Measurements from ENCODE around the gene AVPR2. TPM values are rescaled to one million over a fixed set of nuclear protein-coding genes. Genes with fewer than 3 reads are reported as not detected.

AVPR2 gene
- 1.3 TPM for polyA plus RNA-seq (2012; ENCODE audit: insufficient read depth, insufficient read length)

GRCh38 chrX:153903991-153904957, at the start of gene AVPR2:
AVPR2 (plus strand) TSS chrX:153904673; CDS start chrX:153905146, 473 bp downstream.
- DNase-seq (ENCODE audit: low read depth, low spot score) = no peak
- H3K4me3 ChIP-seq (ENCODE audit: low read length) = no peak within 1 kb of the TSS

- no peak overlapping the region for H3K4me3 ChIP-seq (ENCODE audit: low read length)
- no peak for DNase-seq (ENCODE audit: low read depth, low spot score)
Measured at GRCh38 chrX:153854702-153855101, 49.8 kb upstream of the AVPR2 start.

GRCh38 chrX:153857348-153857903, 47.0 kb upstream of the AVPR2 start:
- peak; percentile 10 for DNase-seq (ENCODE audit: low read depth, low spot score)
- no peak overlapping the region for H3K4me3 ChIP-seq (ENCODE audit: low read length)

- no peak for DNase-seq (ENCODE audit: low read depth, low spot score)
- H3K4me3 ChIP-seq (ENCODE audit: low read length) = no peak overlapping the region
Measured at GRCh38 chrX:153861151-153861550, 43.3 kb upstream of the AVPR2 start.

GRCh38 chrX:153861733-153862310, 42.7 kb upstream of the AVPR2 start:
- no peak overlapping the region for H3K4me3 ChIP-seq (ENCODE audit: low read length)
- DNase-seq (ENCODE audit: low read depth, low spot score) = no peak

GRCh38 chrX:153862369-153863250, 41.9 kb upstream of the AVPR2 start:
- DNase-seq (ENCODE audit: low read depth, low spot score) = no peak
- H3K4me3 ChIP-seq (ENCODE audit: low read length) = no peak overlapping the region

- no peak for DNase-seq (ENCODE audit: low read depth, low spot score)
- no peak overlapping the region for H3K4me3 ChIP-seq (ENCODE audit: low read length)
Measured at GRCh38 chrX:153863251-153863991, 41.1 kb upstream of the AVPR2 start.

- H3K4me3 ChIP-seq (ENCODE audit: low read length) = no peak overlapping the region
- no peak for DNase-seq (ENCODE audit: low read depth, low spot score)
Measured at GRCh38 chrX:153864101-153864500, 40.4 kb upstream of the AVPR2 start.

- no peak overlapping the region for H3K4me3 ChIP-seq (ENCODE audit: low read length)
- no peak for DNase-seq (ENCODE audit: low read depth, low spot score)
Measured at GRCh38 chrX:153864561-153865320, 39.7 kb upstream of the AVPR2 start.

- H3K4me3 ChIP-seq (ENCODE audit: low read length) = no peak overlapping the region
- DNase-seq (ENCODE audit: low read depth, low spot score) = no peak
Measured at GRCh38 chrX:153865321-153865580, 39.2 kb upstream of the AVPR2 start.

- H3K4me3 ChIP-seq (ENCODE audit: low read length) = no peak overlapping the region
- DNase-seq (ENCODE audit: low read depth, low spot score) = no peak
Measured at GRCh38 chrX:153865685-153866084, 38.8 kb upstream of the AVPR2 start.

- no peak for DNase-seq (ENCODE audit: low read depth, low spot score)
- no peak overlapping the region for H3K4me3 ChIP-seq (ENCODE audit: low read length)
Measured at GRCh38 chrX:153866302-153867019, 38.0 kb upstream of the AVPR2 start.

GRCh38 chrX:153867139-153867538, 37.3 kb upstream of the AVPR2 start:
- no peak for DNase-seq (ENCODE audit: low read depth, low spot score)
- no peak overlapping the region for H3K4me3 ChIP-seq (ENCODE audit: low read length)

- no peak for DNase-seq (ENCODE audit: low read depth, low spot score)
- H3K4me3 ChIP-seq (ENCODE audit: low read length) = no peak overlapping the region
Measured at GRCh38 chrX:153867671-153868070, 36.8 kb upstream of the AVPR2 start.

- no peak overlapping the region for H3K4me3 ChIP-seq (ENCODE audit: low read length)
- no peak for DNase-seq (ENCODE audit: low read depth, low spot score)
Measured at GRCh38 chrX:153868576-153869472, 35.6 kb upstream of the AVPR2 start.

GRCh38 chrX:153869473-153870287, 34.8 kb upstream of the AVPR2 start:
- no peak for DNase-seq (ENCODE audit: low read depth, low spot score)
- H3K4me3 ChIP-seq (ENCODE audit: low read length) = no peak overlapping the region
